A673 (cell line): ENCODE measurements around the gene AEBP2.

Source experiments
- EZH2 ChIP-seq: fragments of 200-600 bp; sonication (generic); IDR thresholded peaks from 2 replicates; pipeline ENCODE4 v1.6.1; 2017; ENCODE audit warnings: borderline replicate concordance, low read depth, mild to moderate bottlenecking, mixed read lengths, antibody characterized with exemption, low read length; ENCODE audit not compliant: poor library complexity, severe bottlenecking
- TF ChIP-seq, protein P1 (sequence below): fragments of 300-800, 200-600 bp; sonication (generic); conservative IDR thresholded peaks from 2 replicates; pipeline ENCODE4 v1.5.1; 2017; ENCODE audit warnings: low read depth, mild to moderate bottlenecking, antibody characterized with exemption, low read length, moderate library complexity, mixed read lengths

GRCh38 chr12:19390051-19390598, 49.2 kb upstream of the AEBP2 start:
- no peak for TF ChIP-seq EZH2
- TF ChIP-seq, protein P1, sequence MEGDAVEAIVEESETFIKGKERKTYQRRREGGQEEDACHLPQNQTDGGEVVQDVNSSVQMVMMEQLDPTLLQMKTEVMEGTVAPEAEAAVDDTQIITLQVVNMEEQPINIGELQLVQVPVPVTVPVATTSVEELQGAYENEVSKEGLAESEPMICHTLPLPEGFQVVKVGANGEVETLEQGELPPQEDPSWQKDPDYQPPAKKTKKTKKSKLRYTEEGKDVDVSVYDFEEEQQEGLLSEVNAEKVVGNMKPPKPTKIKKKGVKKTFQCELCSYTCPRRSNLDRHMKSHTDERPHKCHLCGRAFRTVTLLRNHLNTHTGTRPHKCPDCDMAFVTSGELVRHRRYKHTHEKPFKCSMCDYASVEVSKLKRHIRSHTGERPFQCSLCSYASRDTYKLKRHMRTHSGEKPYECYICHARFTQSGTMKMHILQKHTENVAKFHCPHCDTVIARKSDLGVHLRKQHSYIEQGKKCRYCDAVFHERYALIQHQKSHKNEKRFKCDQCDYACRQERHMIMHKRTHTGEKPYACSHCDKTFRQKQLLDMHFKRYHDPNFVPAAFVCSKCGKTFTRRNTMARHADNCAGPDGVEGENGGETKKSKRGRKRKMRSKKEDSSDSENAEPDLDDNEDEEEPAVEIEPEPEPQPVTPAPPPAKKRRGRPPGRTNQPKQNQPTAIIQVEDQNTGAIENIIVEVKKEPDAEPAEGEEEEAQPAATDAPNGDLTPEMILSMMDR, result no peak
